ENCODE results near the gene ISM1.

ISM1 gene

GRCh38 chr20:13278812-13279570, 57.9 kb downstream of the ISM1 start:
- DNase-seq (ENCODE audit: low read depth in 1 of 2, low spot score in 1 of 2): no peak

DNA sequence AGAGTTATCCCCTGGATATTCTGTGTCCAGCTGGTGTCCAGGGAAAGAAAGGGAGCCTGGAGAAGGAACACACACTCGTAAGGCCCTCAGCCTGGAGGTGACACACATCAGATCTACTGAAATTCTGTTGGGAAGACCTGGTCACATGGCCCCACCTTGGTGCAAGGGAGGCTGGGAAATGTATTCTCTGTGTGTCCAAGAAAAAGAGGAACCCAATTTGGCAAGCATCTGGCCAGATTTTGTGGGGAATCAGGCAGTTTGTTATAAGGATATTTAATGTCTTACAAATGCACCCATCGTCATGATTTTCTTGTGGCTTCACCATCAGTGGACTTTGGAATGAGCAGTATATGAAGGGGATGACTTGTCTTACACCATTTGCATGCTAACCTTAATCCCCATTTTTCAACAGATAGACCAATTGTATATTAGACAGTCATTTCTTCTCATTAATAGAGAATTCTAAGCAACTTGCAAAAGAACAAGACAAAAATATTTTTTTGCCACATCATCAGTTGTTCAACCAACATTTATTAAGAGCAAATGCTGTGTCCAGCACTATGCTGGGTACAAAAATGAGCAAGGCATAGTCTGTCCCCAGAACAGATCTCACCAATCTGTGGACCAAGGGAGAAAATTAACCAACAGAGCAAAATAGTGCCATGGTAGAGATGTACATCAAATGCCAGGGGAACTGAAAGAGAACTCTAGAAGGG, 59.7 kb downstream of the ISM1 start:
- no peak for DNase-seq (ENCODE audit: low read depth in 1 of 2, low spot score in 1 of 2)

DNA sequence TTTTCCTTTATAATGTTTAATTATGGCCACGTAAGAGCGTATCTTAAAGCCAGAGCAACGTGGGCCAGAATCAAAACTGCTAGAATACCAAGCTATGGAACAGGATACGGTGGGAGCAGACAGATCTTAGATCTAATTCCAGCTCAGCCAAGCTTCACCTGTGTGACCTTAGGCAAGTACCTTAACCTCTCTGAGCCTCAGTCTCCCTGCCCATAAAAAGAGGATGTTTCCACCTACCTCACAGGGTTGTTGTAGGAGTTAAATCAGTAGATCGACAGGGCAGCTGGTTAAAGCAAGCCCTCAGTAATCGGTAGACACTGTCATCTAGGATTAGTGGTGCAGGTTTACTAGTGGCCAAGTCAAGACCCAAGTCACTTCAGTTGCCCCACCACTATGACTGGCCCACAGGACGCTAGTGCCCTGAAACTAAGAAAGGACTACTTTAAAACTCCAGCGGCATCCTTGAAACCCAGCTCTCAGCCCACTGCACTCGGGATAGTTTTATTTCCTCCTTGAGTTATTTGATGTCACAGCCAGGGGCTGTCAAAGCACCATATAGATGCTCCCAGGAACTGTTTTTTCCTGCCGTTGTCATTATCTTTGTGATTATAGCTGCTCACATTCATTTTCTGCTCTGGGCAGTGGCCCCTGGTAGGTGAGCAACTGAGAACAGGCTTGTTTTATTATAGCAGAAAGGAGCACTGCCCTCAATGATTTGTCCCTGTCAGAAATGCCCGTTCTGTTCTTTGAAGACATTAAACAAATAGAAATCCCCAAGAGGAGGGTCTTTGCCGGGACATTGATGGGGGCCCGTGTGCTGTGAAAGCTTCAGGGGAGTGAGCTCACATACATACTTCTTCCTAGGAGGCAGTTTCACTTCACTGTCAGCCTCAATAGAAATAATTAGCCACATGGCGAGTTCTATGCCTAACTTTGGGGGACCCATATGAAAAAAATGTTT, 63.1 kb downstream of the ISM1 start:
- no peak for DNase-seq (ENCODE audit: low read depth in 1 of 2, low spot score in 1 of 2)

- DNase-seq (ENCODE audit: low read depth in 1 of 2, low spot score in 1 of 2): no peak
Observed at GRCh38 chr20:13284830-13285229, 63.8 kb downstream of the ISM1 start.

DNA sequence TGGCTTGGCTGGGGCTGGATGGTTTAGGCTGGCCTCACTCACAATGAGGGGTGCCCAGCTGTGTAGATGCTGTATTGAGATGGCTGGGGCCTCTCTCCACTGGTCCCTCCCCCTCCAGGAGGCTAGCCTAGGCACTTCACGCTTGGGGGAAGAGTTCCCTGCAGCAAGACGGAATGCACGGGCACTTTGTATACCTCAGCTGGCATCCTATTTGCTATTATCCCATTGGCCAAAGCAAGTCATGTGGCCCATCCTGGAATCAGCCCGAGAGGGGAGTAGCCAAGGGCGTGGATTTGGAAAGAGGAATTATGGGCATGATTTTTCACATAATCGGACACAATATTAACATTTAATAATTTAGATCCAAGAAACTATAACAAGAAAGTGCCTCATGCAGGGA, 64.3 kb downstream of the ISM1 start:
- no peak for DNase-seq (ENCODE audit: low read depth in 1 of 2, low spot score in 1 of 2)

DNA sequence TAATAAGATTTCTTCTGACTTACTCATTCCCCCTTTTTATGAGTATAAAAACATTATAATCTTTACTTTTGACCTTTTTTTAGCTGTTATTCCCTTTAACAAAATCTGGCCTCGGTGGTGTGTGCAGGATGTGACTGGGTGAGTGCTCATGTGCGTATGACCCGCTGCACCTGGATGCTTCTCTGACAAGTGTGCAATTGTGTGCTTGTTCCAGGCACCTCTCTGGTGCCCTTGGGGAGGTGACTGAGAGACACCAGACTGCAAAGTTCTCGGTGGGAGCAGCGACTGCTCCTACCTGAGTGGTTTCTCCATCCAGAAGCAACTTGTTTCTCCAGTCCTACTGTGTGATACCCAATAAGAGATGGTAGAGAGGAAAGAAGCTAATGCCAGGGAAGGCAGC, 65.0 kb downstream of the ISM1 start:
- no peak for DNase-seq (ENCODE audit: low read depth in 1 of 2, low spot score in 1 of 2)

- DNase-seq (ENCODE audit: low read depth in 1 of 2, low spot score in 1 of 2): no peak
Observed at GRCh38 chr20:13286607-13287006, 65.5 kb downstream of the ISM1 start.

GRCh38 chr20:13288357-13288756, 67.3 kb downstream of the ISM1 start:
- DNase-seq (ENCODE audit: low read depth in 1 of 2, low spot score in 1 of 2): no peak

GRCh38 chr20:13289031-13289430, 68.0 kb downstream of the ISM1 start:
- no peak for DNase-seq (ENCODE audit: low read depth in 1 of 2, low spot score in 1 of 2)

GRCh38 chr20:13290724-13291123, 69.7 kb downstream of the ISM1 start:
- DNase-seq (ENCODE audit: low read depth in 1 of 2, low spot score in 1 of 2): no peak

DNA sequence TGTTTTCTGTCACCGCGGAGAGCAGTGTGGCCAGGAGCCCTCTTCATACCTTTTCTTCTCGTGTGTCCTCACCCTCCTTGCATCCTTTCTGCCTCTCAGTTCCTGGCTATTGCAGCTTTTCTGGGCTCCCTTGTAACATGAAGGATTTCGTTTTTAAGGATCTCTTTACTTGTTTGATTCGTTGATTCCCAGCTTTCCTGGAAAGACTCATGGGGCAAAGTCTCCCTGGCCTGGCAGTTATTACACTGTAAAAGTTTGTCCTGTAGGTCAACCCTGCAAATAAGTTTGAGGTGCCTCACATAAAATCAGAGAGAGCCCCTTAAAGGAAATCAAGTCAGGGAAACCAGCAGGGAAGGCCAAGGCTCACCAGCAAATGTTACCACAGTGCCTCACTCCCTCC, 70.1 kb downstream of the ISM1 start:
- no peak for DNase-seq (ENCODE audit: low read depth in 1 of 2, low spot score in 1 of 2)

DNA sequence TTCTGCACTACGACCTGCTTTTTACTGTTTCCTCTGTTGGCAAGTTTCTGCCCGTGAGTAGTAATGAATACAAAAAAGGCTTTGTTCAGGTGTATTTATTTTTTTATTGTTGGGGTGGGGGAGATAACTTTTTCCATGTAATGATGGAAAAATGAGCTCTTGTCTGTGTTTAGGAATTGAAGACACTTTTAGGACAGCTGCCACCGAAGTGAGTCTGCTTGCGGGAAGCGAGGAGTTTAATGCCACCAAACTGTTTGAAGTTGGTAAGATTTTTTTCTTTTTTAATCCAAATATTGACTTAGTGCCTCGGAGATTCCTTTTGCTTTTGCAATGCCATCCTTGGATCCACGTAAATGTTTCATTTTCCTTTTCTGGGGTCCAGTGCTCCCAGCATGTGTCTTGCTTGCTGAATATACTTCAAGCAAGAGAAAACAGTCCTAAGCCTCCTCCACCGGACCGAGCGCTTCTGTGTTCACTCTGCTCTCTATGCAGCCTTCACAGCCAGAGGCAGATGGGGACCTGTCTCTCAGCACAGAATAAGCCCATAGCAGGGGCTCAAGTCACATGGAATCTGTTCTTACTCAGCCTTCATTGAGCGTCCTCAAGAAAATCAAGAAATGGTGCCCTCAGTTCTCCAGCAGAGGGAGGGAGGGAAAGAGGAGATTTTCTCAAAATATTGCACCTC, 71.3 kb downstream of the ISM1 start:
- no peak for DNase-seq (ENCODE audit: low read depth in 1 of 2, low spot score in 1 of 2)

DNA sequence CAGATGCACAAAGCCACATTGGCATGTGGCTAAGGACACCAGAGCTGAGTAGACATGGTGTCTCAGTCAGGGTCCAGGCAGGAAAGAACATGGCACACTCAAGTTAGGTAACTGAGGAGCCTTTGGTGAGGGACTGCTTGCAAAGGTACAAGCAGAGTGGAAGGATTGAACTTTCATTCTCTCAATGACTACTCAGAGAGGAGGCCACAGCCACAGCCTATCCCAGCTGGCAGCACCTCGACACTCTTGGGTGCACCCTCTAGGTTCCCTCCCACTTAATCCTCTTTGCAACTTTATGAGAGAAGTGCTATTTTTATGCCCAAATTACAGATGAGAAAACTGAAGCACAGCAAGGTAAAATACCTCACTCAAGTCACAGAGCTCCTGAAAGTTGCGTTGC, 73.4 kb downstream of the ISM1 start:
- DNase-seq (ENCODE audit: low read depth in 1 of 2, low spot score in 1 of 2): no peak

DNA sequence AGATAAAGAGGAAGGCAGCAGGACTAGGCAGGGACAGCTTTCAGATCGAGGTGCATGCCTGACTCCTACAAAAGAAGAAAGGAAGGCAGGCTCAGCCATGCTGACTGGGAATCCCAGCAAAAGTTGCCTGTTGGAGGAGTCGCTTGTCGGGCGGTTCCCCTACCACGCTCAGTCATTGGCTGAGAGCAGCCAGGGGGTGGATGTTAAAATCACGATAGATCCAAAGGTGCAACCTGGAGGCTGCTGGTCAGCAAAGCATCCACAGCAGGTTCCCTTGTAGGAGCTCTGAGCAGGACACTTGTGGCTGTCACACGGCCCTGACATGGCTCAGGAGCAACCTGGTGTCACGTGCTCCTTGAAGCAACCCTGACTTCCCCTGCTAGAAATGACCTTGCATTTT, 74.6 kb downstream of the ISM1 start:
- DNase-seq (ENCODE audit: low read depth in 1 of 2, low spot score in 1 of 2): no peak

- DNase-seq (ENCODE audit: low read depth in 1 of 2, low spot score in 1 of 2): no peak
Observed at GRCh38 chr20:13296070-13296469, 75.0 kb downstream of the ISM1 start.

GRCh38 chr20:13297147-13297899, 76.2 kb downstream of the ISM1 start:
- DNase-seq (ENCODE audit: low read depth in 1 of 2, low spot score in 1 of 2): no peak

- DNase-seq (ENCODE audit: low read depth in 1 of 2, low spot score in 1 of 2): no peak
Observed at GRCh38 chr20:13298692-13299373, 77.8 kb downstream of the ISM1 start.

GRCh38 chr20:13299401-13299800, 78.3 kb downstream of the ISM1 start:
- DNase-seq (ENCODE audit: low read depth in 1 of 2, low spot score in 1 of 2): no peak

DNA sequence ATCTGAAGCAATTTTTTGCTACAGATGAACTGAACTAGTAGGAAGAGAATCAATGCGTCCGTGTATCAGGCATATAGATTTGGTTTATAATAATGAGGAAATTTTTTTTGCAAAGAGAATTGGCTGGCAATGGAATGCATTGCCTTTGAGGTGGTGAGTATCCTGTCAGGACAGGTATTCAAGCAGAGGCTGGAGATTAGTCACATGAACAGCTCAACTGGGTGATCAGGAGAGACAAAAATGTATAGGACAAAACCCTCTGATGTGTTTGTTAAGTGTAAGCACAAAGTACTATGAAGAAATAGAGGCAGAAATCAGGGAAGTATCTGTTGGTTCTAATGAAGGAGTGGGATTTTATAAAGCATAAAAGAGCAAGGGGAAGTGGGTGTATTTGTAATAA, 80.5 kb downstream of the ISM1 start:
- DNase-seq (ENCODE audit: low read depth in 1 of 2, low spot score in 1 of 2): no peak

Data from stimulated activated CD4-positive, alpha-beta T cell treated with anti-CD3 and anti-CD28 coated beads, Interleukin-15, amount 100 ng/mL, for 1 hour (primary cell).